ENCODE measurements around the gene FAM219B.

Gene FAM219B

GRCh38 chr15:74851960-74852359 is 54.7 kb downstream of the FAM219B start:
- no peak for DNase-seq (ENCODE audit: low spot score)
- in situ Hi-C loops (cut with MboI; ENCODE audit: low sequenced_read_pairs, unreplicated experiment): no loop called here
- no peak for TF ChIP-seq CTCF (IDR thresholded peaks at IDR 0.05; ENCODE audit: borderline replicate concordance, control extremely low read depth, extremely low read depth, insufficient read depth, missing control alignments)

GRCh38 chr15:74850393-74850792 is 56.3 kb downstream of the FAM219B start:
- TF ChIP-seq CTCF (IDR thresholded peaks at IDR 0.05; ENCODE audit: borderline replicate concordance, control extremely low read depth, extremely low read depth, insufficient read depth, missing control alignments): no peak
- DNase-seq (ENCODE audit: low spot score): no peak
- in situ Hi-C loops (cut with MboI; ENCODE audit: low sequenced_read_pairs, unreplicated experiment): no loop called here

Data from GM13976 (cell line).